K562 (cell line): ENCODE measurements around the gene HAUS1. TPM values are rescaled to one million over a fixed set of nuclear protein-coding genes. Genes with fewer than 3 reads are reported as not detected.

ENCODE experiments used
- ATAC-seq: fragments of 200-7000 bp; cut with Tn5 transposase; 3 replicates; pipeline ENCODE4 v1.9.1; 2020; ENCODE audit warnings: moderate library complexity
- BruUV-seq: library from RNA; stranded (reverse); fragments of 400-500 nt; replicated peaks from 2 replicates; lab custom pipeline; 2021; lab: Mats Ljungman, UMichigan
- CTCF ChIA-PET: fragments of 300-600 bp; formaldehyde crosslinking; extraction: SDS; loops from one replicate; lab custom pipeline; 2021; ENCODE audit warnings: low intra/inter-chr PET ratio; lab: Yijun Ruan, JAX
- POLR2A ChIA-PET: fragments of 300-600, 350-650 bp; sonication (Branson Sonifier 250); formaldehyde crosslinking; extraction: SDS; loops from one replicate; lab custom pipeline; 2021; ENCODE audit warnings: antibody characterized with exemption, inconsistent platforms; lab: Yijun Ruan, JAX
- DNase-seq, 4 experiments: peaks; one replicate each; pipeline versions ENCODE4 v3.0.0 to v3.0.0-alpha.2; 2011 to 2018; ENCODE audit warnings: low spot score in 3 of 4, mixed read lengths in 3 of 4; ENCODE audit errors: extremely low read depth in 1 of 4
- FAIRE-seq: peaks from 2 replicates; lab custom pipeline; 2011; peaks lifted over from hg19 to GRCh38; lab: Jason Lieb, UNC
- H2AFZ ChIP-seq: 2 replicates; pipeline ENCODE4 v1.6.0; 2011; ENCODE audit warnings: low read depth, low read length, control low read depth, inconsistent platforms
- H3K27ac ChIP-seq: fragments of 200-600 bp; 3 replicates; pipeline ENCODE4 v1.8.0; 2011; ENCODE audit warnings: low read depth, mild to moderate bottlenecking, control low read depth, inconsistent platforms, low read length, moderate library complexity, mixed read lengths; ENCODE audit errors: extremely low read depth
- H3K27me3 ChIP-seq, 2 experiments: fragments of 300-600 bp in 1 of 2; 2 replicates in 1 of 2; 3 replicates in 1 of 2; pipeline versions ENCODE4 v1.6.0 to v1.8.0; 2011; ENCODE audit warnings: inconsistent platforms in 2 of 2, low read length in 2 of 2, mild to moderate bottlenecking in 1 of 2, mixed read lengths in 1 of 2, moderate library complexity in 1 of 2; ENCODE audit not compliant: control insufficient read depth in 2 of 2, insufficient read depth in 2 of 2
- H3K36me3 ChIP-seq: fragments of 300-600 bp; 3 replicates; pipeline ENCODE4 v1.8.0; 2011; ENCODE audit warnings: mild to moderate bottlenecking, low read length, inconsistent platforms; ENCODE audit not compliant: control insufficient read depth, insufficient read depth
- H3K4me1 ChIP-seq, 2 experiments: fragments of 200-600 bp in 1 of 2; replicated peaks in 1 of 2; 2 replicates in 1 of 2; 3 replicates in 1 of 2; pipeline versions ENCODE4 v1.5.1 to v1.8.0; 2011; ENCODE audit warnings: inconsistent platforms in 2 of 2, low read length in 2 of 2, mild to moderate bottlenecking in 1 of 2, mixed read lengths in 1 of 2, moderate library complexity in 1 of 2; ENCODE audit not compliant: control insufficient read depth in 2 of 2, insufficient read depth in 2 of 2
- H3K4me2 ChIP-seq: 2 replicates; pipeline ENCODE4 v1.6.1; 2011; ENCODE audit warnings: low read length, control low read depth, inconsistent platforms, mixed read lengths; ENCODE audit not compliant: insufficient read depth
- H3K4me3 ChIP-seq: fragments of 200-600 bp; sonication (generic), shearing (Covaris generic); 2 replicates; pipeline ENCODE4 v1.5.1; 2016; ENCODE audit warnings: control low read depth, inconsistent platforms
- H3K79me2 ChIP-seq: fragments of 200-600 bp; 3 replicates; pipeline ENCODE4 v1.8.0; 2011; ENCODE audit warnings: low read length, inconsistent platforms; ENCODE audit not compliant: control insufficient read depth, insufficient read depth
- H3K9ac ChIP-seq, 2 experiments: 2 replicates each; pipeline versions ENCODE4 v1.6.0 to v1.6.1; 2011; ENCODE audit warnings: low read depth in 2 of 2, low read length in 2 of 2, control low read depth in 1 of 2, inconsistent platforms in 1 of 2, mild to moderate bottlenecking in 1 of 2, mixed read lengths in 1 of 2; ENCODE audit not compliant: insufficient read depth in 1 of 2
- H3K9me1 ChIP-seq: one replicate; pipeline ENCODE4 v1.6.0; 2011; ENCODE audit warnings: inconsistent platforms, mild to moderate bottlenecking, low read length, moderate library complexity; ENCODE audit not compliant: control insufficient read depth, insufficient read depth
- H3K9me3 ChIP-seq: replicated peaks from 2 replicates; pipeline ENCODE4 v1.5.1; 2011; ENCODE audit warnings: low read depth, low read length, inconsistent platforms; ENCODE audit not compliant: control insufficient read depth, insufficient read depth
- H4K20me1 ChIP-seq: replicated peaks from 2 replicates; pipeline ENCODE4 v1.6.1; 2011; ENCODE audit warnings: low read length, inconsistent platforms, mixed read lengths; ENCODE audit not compliant: control insufficient read depth, insufficient read depth
- AFF4 ChIP-seq: sonication (generic); formaldehyde crosslinking; IDR thresholded peaks from 2 replicates; pipeline ENCODE4 v1.8.0; 2023; ENCODE audit warnings: mild to moderate bottlenecking, missing genetic modification reagents
- CHD4 ChIP-seq: fragments of 200-600 bp; sonication (generic); IDR thresholded peaks from 3 replicates; pipeline ENCODE4 v1.6.1; 2012; ENCODE audit warnings: low read depth, mild to moderate bottlenecking, mixed read lengths, low read length, inconsistent platforms; ENCODE audit not compliant: insufficient read depth, insufficient replicate concordance, poor library complexity, severe bottlenecking
- KAT8 ChIP-seq: fragments of 450-650 bp; IDR thresholded peaks from 2 replicates; pipeline ENCODE4 v1.6.1; 2016; ENCODE audit warnings: low read depth, mild to moderate bottlenecking
- KDM5B ChIP-seq: fragments of 200-600 bp; sonication (generic); IDR thresholded peaks from 2 replicates; pipeline ENCODE4 v1.6.1; 2012; ENCODE audit warnings: low read depth, mild to moderate bottlenecking, moderate library complexity, low read length, control low read depth, inconsistent platforms; ENCODE audit not compliant: insufficient replicate concordance
- NR1H2 ChIP-seq: sonication (generic); formaldehyde crosslinking; IDR thresholded peaks from 2 replicates; pipeline ENCODE4 v1.4.0; 2020; ENCODE audit warnings: mild to moderate bottlenecking, missing genetic modification reagents
- NR2C1 ChIP-seq, 2 experiments: fragments of 450-650 bp; IDR thresholded peaks; 2 replicates each; pipeline ENCODE4 v1.6.1; 2017; ENCODE audit warnings: mild to moderate bottlenecking in 2 of 2, antibody characterized with exemption in 1 of 2, inconsistent platforms in 1 of 2, missing compliant biosample characterization in 1 of 2, missing genetic modification characterization in 1 of 2
- VEZF1 ChIP-seq: fragments of 200-800 bp; sonication (Bioruptor generic); IDR thresholded peaks from 2 replicates; pipeline ENCODE4 v1.6.1; 2017; ENCODE audit warnings: missing genetic modification characterization, missing compliant biosample characterization
- ZBTB17 ChIP-seq: fragments of 450-650 bp; formaldehyde crosslinking; IDR thresholded peaks from 2 replicates; pipeline ENCODE4 v1.4.0; 2020; ENCODE audit warnings: mild to moderate bottlenecking
- ZBTB34 ChIP-seq: fragments of 250-450 bp; sonication (Bioruptor Pico); IDR thresholded peaks from 2 replicates; pipeline ENCODE4 v1.8.0; 2021; ENCODE audit warnings: mild to moderate bottlenecking, moderate library complexity
- ZBTB7A ChIP-seq: IDR thresholded peaks from 2 replicates; pipeline ENCODE4 v1.6.1; 2011; ENCODE audit warnings: low read depth, mild to moderate bottlenecking, low read length, moderate library complexity, borderline replicate concordance; ENCODE audit not compliant: control insufficient read depth
- ZNF232 ChIP-seq: sonication (generic); formaldehyde crosslinking; IDR thresholded peaks from 2 replicates; pipeline ENCODE4 v1.8.0; 2022; ENCODE audit warnings: mild to moderate bottlenecking, missing genetic modification reagents
- ZNF778 ChIP-seq: fragments of 450-650 bp; formaldehyde crosslinking; IDR thresholded peaks from 2 replicates; pipeline ENCODE4 v1.4.0; 2020; ENCODE audit warnings: mild to moderate bottlenecking, moderate library complexity
- WGBS: fragments of 100-300 bp; shearing (Covaris generic); methylation state at CpG from one replicate; pipeline ENCODE4 v1.1.6; 2016; ENCODE audit warnings: low coverage, mixed read lengths; ENCODE audit not compliant: insufficient coverage; ENCODE audit errors: missing lambda C conversion rate; 5-methylcytosine and 5-hydroxymethylcytosine counted together
- in situ Hi-C: fragments of 300-500 bp; cut with MboI; formaldehyde crosslinking; loops from 4 replicates; pipeline ENCODE4 v1.15.0; 2018; ENCODE audit warnings: inconsistent platforms, mixed read lengths
- intact Hi-C: fragments of 100-400 bp; cut with micrococcal nuclease; formaldehyde crosslinking; loops from 2 replicates; pipeline ENCODE4 v1.14.2; 2022
- polyA plus RNA-seq, 8 experiments: library from polyadenylated mRNA; depleted of rRNA in 4 of 8; stranded (reverse) in 5 of 8; unstranded in 3 of 8; fragments of >200 nt; fragmentation: Nextera tagmentation in 2 of 8; fragmentation: Illumina TruSeq in 1 of 8; extraction: Ambion mirVana in 2 of 8; extraction: Trizol in 1 of 8; gene quantifications; 2 replicates each; pipeline versions ENCODE4 v1.2.1 to v1.2.3, GENCODE V29; 2011 to 2014; ENCODE audit warnings: inconsistent platforms in 1 of 8, missing spikeins in 1 of 8
- total RNA-seq, 7 experiments: library from RNA; depleted of rRNA in 6 of 7; stranded (reverse); fragments of >200 nt in 6 of 7; fragmentation: Illumina TruSeq in 2 of 7; extraction: Trizol in 2 of 7; gene quantifications; 2 replicates each; pipeline versions ENCODE4 v1.2.1 to v1.2.3, GENCODE V29; 2011 to 2021; ENCODE audit warnings: low replicate concordance in 1 of 7

Gene HAUS1
- total and polyA plus RNA-seq, 9 of the 15 experiments (the other 6 are each of a cell fraction or from before 2014, with no cell fraction given), result 45.6 to 135 (median 76.3) TPM

- POLR2A ChIA-PET, result interaction anchor here (0.6 to 1.4 kb wide), 4 partner anchors 8 to 185 kb away, joined by 3 to 6 read pairs (median 4); no protein-coding TSS in a partner anchor
- Histone ChIP-seq H3K27ac (peak within 1 kb of the TSS; percentile 99), H3K4me1 (peaks cover 3 to 6% of the 10 kb centered on the region in 2 experiments; a peak in 2 of 5 replicates), H3K27me3 (no peaks in the 10 kb centered on the region), H4K20me1 (no peaks in the 10 kb centered on the region), H3K9me3 (no peaks in the 10 kb centered on the region), H3K9me1 (no peaks in the 10 kb centered on the region), H2AFZ (peak within 1 kb of the TSS; percentile 97), H3K9ac (peak within 1 kb of the TSS; percentile 98 to 99), H3K36me3 (peaks cover 31% of the 10 kb centered on the region), H3K4me3 (peak within 1 kb of the TSS; percentile 94), H3K4me2 (peak within 1 kb of the TSS; percentile 88), H3K79me2 (peaks cover 55% of the 10 kb centered on the region)
- no peak for FAIRE-seq
- CTCF ChIA-PET, result no interaction called here
- 0% methylated on average over 25 of the region's 53 CpGs for WGBS
- in situ Hi-C loops, result no loop called here
- DNase-seq, result peak; percentile 68 to 82 (median 76)
- no TSS peak for BruUV-seq
- peak; percentile 89 for ATAC-seq
- intact Hi-C loops, result loop anchor here (2.0 kb wide), 1 partner anchor 75 kb away; no protein-coding TSS in a partner anchor
- TF ChIP-seq ZBTB7A (peak; percentile 34; the same call in 1 of the 2 replicates), NR2C1 (IDR thresholded peaks at IDR 0.05) (peak; percentile 95), NR2C1 (tag; IDR thresholded peaks at IDR 0.05) (peak; percentile 93), KAT8 (peak; percentile 95), CHD4 (no peak), ZBTB17 (0 out of 2 replicates have a peak, but pooled peaks have one; percentile 28), NR1H2 (no peak), VEZF1 (peak; percentile 99), AFF4 (CRISPR knock-in tag) (no peak), ZNF232 (CRISPR knock-in tag) (0 out of 2 replicates have a peak, but pooled peaks have one; percentile 56), ZBTB34 (CRISPR knock-in tag) (no peak), KDM5B (peak; percentile 70), ZNF778 (CRISPR knock-in tag) (no peak)
Measured at GRCh38 chr18:46097801-46098615, 6.2 kb upstream of the HAUS1 start, which contains the start of gene ATP5F1A. ATP5F1A (minus strand) TSS chr18:46098296; CDS start chr18:46098231, 65 bp downstream.
